OCI-LY7 (cell line): ENCODE data around the gene NR2E1. TPM values are rescaled to one million over a fixed set of nuclear protein-coding genes. Genes with fewer than 3 reads are reported as not detected.

Experiments
- BruUV-seq: library from RNA; stranded (reverse); fragments of 400-500 nt; replicated peaks from 2 replicates; lab custom pipeline; 2021; lab: Mats Ljungman, UMichigan
- CTCF ChIA-PET: fragments of 300-600 bp; sonication (Branson Sonifier 250); formaldehyde crosslinking; loops from one replicate; lab custom pipeline; 2022; ENCODE audit warnings: antibody characterized with exemption; ENCODE audit not compliant: unreplicated experiment; lab: Charles Lee
- POLR2A ChIA-PET: fragments of 300-600 bp; sonication (Branson Sonifier 250); formaldehyde crosslinking; loops from one replicate; lab custom pipeline; 2022; ENCODE audit warnings: antibody characterized with exemption; lab: Charles Lee
- DNase-seq: peaks from one replicate; pipeline ENCODE4 v3.0.0-alpha.2; 2015; ENCODE audit warnings: low spot score
- H2AFZ ChIP-seq: fragments of 200-600 bp; sonication (generic), shearing (Covaris generic); 2 replicates; pipeline ENCODE4 v1.6.1; 2014; ENCODE audit warnings: mild to moderate bottlenecking, antibody characterized with exemption, low read length, moderate library complexity
- H3K27ac ChIP-seq: fragments of 200-600 bp; sonication (generic); 2 replicates; pipeline ENCODE4 v1.5.1; 2014; ENCODE audit warnings: mixed run types, low read depth, mild to moderate bottlenecking, moderate library complexity, low read length, inconsistent platforms; ENCODE audit not compliant: poor library complexity, severe bottlenecking
- H3K36me3 ChIP-seq: fragments of 200-600 bp; sonication (generic); 2 replicates; pipeline ENCODE4 v1.6.1; 2014; ENCODE audit warnings: mild to moderate bottlenecking, antibody characterized with exemption, low read length, moderate library complexity, mixed read lengths; ENCODE audit not compliant: insufficient read depth
- H3K4me1 ChIP-seq: fragments of 200-600 bp; sonication (generic); 2 replicates; pipeline ENCODE4 v1.5.1; 2014; ENCODE audit warnings: mild to moderate bottlenecking, low read length; ENCODE audit not compliant: insufficient read depth, poor library complexity, severe bottlenecking
- H3K4me2 ChIP-seq: fragments of 200-600 bp; sonication (generic); 2 replicates; pipeline ENCODE4 v1.6.1; 2014; ENCODE audit warnings: mild to moderate bottlenecking, low read length
- H3K4me3 ChIP-seq: fragments of 200-600 bp; sonication (generic); 2 replicates; pipeline ENCODE4 v1.5.1; 2014; ENCODE audit warnings: mild to moderate bottlenecking, low read depth, low read length; ENCODE audit not compliant: poor library complexity, severe bottlenecking
- H3K79me2 ChIP-seq: fragments of 200-600 bp; sonication (generic); 2 replicates; pipeline ENCODE4 v1.6.1; 2016; ENCODE audit warnings: low read depth, mild to moderate bottlenecking, low read length, moderate library complexity, mixed read lengths; ENCODE audit not compliant: insufficient read depth
- H3K9me2 ChIP-seq: fragments of 200-600 bp; sonication (generic); 2 replicates; pipeline ENCODE4 v1.6.1; 2016; ENCODE audit warnings: mild to moderate bottlenecking, low read length, mixed read lengths; ENCODE audit not compliant: insufficient read depth
- H3K9me3 ChIP-seq: fragments of 200-600 bp; sonication (generic); 2 replicates; pipeline ENCODE4 v1.6.1; 2014; ENCODE audit warnings: mild to moderate bottlenecking, mixed run types, low read length, mixed read lengths
- H4K20me1 ChIP-seq: fragments of 200-600 bp; sonication (generic); 2 replicates; pipeline ENCODE4 v1.6.1; 2014; ENCODE audit warnings: mild to moderate bottlenecking, antibody characterized with exemption, low read length, moderate library complexity, mixed read lengths; ENCODE audit not compliant: insufficient read depth
- CTCF ChIP-seq: fragments of 200-600 bp; sonication (generic); conservative IDR thresholded peaks from 2 replicates; pipeline ENCODE4 v1.5.1; 2014; ENCODE audit warnings: mild to moderate bottlenecking, antibody characterized with exemption, low read length, moderate library complexity, mixed read lengths
- EZH2phosphoT487 ChIP-seq: fragments of 200-600 bp; sonication (generic); IDR thresholded peaks from 2 replicates; pipeline ENCODE4 v1.6.1; 2018; ENCODE audit warnings: low read depth, borderline replicate concordance, mild to moderate bottlenecking, mixed run types, antibody characterized with exemption, low read length, moderate library complexity, mixed read lengths
- intact Hi-C: fragments of 100-400 bp; cut with micrococcal nuclease; formaldehyde crosslinking; loops from one replicate; pipeline ENCODE4 v1.10.0; 2022; ENCODE audit not compliant: unreplicated experiment
- total RNA-seq, 2 experiments: library from RNA; depleted of rRNA in 1 of 2; stranded (reverse); fragments of >200 nt in 1 of 2; shearing (Covaris generic) in 1 of 2; gene quantifications; 2 replicates each; pipeline ENCODE4 v1.2.3, GENCODE V29; 2014 to 2022

The NR2E1 gene
- total RNA-seq, 2 experiments from 2014 or later = not detected

GRCh38 chr6:108156180-108156937 is 9.5 kb upstream of the NR2E1 start:
- CTCF ChIA-PET = no interaction called here
- BruUV-seq = no TSS peak
- intact Hi-C loops = no loop called here

GRCh38 chr6:108156938-108157233 is 8.9 kb upstream of the NR2E1 start:
- Histone ChIP-seq H3K9me3 (no peaks in the 10 kb centered on the region), H3K27ac (no peak overlapping the region), H3K36me3 (no peaks in the 10 kb centered on the region), H3K4me3 (no peak overlapping the region), H2AFZ (no peak overlapping the region), H3K79me2 (no peaks in the 10 kb centered on the region), H4K20me1 (peaks cover 6% of the 10 kb centered on the region; the same call in 1 of the 2 replicates), H3K4me1 (peaks cover 3% of the 10 kb centered on the region), H3K9me2 (no peaks in the 10 kb centered on the region), H3K4me2 (peak overlapping the region; percentile 49; the same call in 1 of the 2 replicates)
- no TSS peak for BruUV-seq
- TF ChIP-seq EZH2phosphoT487 = 0 out of 2 replicates have a peak, but pooled peaks have one; percentile 7
- no peak for TF ChIP-seq CTCF
- intact Hi-C loops = no loop called here
- POLR2A ChIA-PET = no interaction called here
- CTCF ChIA-PET = no interaction called here
- DNase-seq = no peak

More at GRCh38 chr6:108156180-108156937, 9.5 kb upstream of the NR2E1 start:
- Histone ChIP-seq H3K9me3 (no peaks in the 10 kb centered on the region), H3K4me1 (peaks cover 3% of the 10 kb centered on the region), H3K79me2 (no peaks in the 10 kb centered on the region), H2AFZ (no peak overlapping the region), H3K9me2 (no peaks in the 10 kb centered on the region), H4K20me1 (peaks cover 6% of the 10 kb centered on the region; the same call in 1 of the 2 replicates), H3K36me3 (no peaks in the 10 kb centered on the region), H3K4me2 (no peak overlapping the region), H3K4me3 (no peak overlapping the region), H3K27ac (no peak overlapping the region)
- POLR2A ChIA-PET = no interaction called here
- DNase-seq = no peak
- no peak for TF ChIP-seq EZH2phosphoT487
- no peak for TF ChIP-seq CTCF
